GM23338 (cell line): Measurements from ENCODE around the gene SFT2D3.

Experiments used
- CTCF ChIP-seq, 2 experiments: fragments of 200-600 bp in 1 of 2; sonication (generic) in 1 of 2; conservative IDR thresholded peaks; 2 replicates each; pipeline versions ENCODE4 v1.5.1 to v1.6.1; 2016 to 2017; ENCODE audit warnings: antibody characterized with exemption in 2 of 2, low read depth in 2 of 2, mild to moderate bottlenecking in 2 of 2, moderate library complexity in 1 of 2
- EZH2 ChIP-seq: fragments of 200-600 bp; sonication (generic); IDR thresholded peaks from one replicate; pipeline ENCODE4 v1.8.0; 2017; ENCODE audit warnings: antibody characterized with exemption, mild to moderate bottlenecking, low read depth; ENCODE audit not compliant: unreplicated experiment
- EZH2phosphoT487 ChIP-seq: fragments of 200-600 bp; sonication (generic); IDR thresholded peaks from one replicate; pipeline ENCODE4 v1.8.1; 2018; ENCODE audit warnings: antibody characterized with exemption; ENCODE audit not compliant: unreplicated experiment
- POLR2AphosphoS5 ChIP-seq: IDR thresholded peaks from 2 replicates; pipeline ENCODE4 v1.6.1; 2016; ENCODE audit warnings: antibody characterized with exemption, low read depth

GRCh38 chr2:127702395-127703009 is 1.2 kb downstream of the SFT2D3 start:
- TF ChIP-seq EZH2phosphoT487, result no peak
- no peak for TF ChIP-seq CTCF (conservative IDR thresholded peaks at IDR 0.05; ENCODE audit: low read depth in 2 of 2)
- TF ChIP-seq POLR2AphosphoS5, result no peak
- TF ChIP-seq EZH2, result no peak
